Kidney (tissue), 22 donors: ENCODE measurements around the gene BEX2. TPM values are rescaled to one million over a fixed set of nuclear protein-coding genes. Genes with fewer than 3 reads are reported as not detected.
A peak's percentile ranks its signal among the peaks of the same experiment; 100 is the strongest.
"Not testable (repeated sequence)": the region's sequence is repeated elsewhere in the genome, so short reads cannot be mapped to it uniquely, and the experiment has no call there.

Experiments
- DNase-seq, 5 donors: peaks; one replicate each; pipeline ENCODE4 v3.0.0-alpha.2; 2013 to 2020
- FAIRE-seq: peaks from 2 replicates; lab custom pipeline; 2012; peaks lifted over from hg19 to GRCh38; lab: Jason Lieb, UNC
- H3K27ac ChIP-seq, 2 donors: one replicate each; pipeline ENCODE4 v1.7.0; 2013; ENCODE audit warnings: low read depth in 2 of 2, low read length in 2 of 2, inconsistent platforms in 1 of 2
- H3K27me3 ChIP-seq: one replicate; pipeline ENCODE4 v1.7.1; 2013; ENCODE audit warnings: low read length, inconsistent platforms; ENCODE audit not compliant: control insufficient read depth, insufficient read depth
- H3K36me3 ChIP-seq, 3 donors: one replicate each; pipeline versions ENCODE4 v1.7.0 to v1.7.1; 2013; ENCODE audit warnings: low read length in 3 of 3, control low read depth in 1 of 3, inconsistent platforms in 1 of 3; ENCODE audit not compliant: insufficient read depth in 3 of 3, control insufficient read depth in 2 of 3
- H3K4me1 ChIP-seq, 3 donors: one replicate each; pipeline versions ENCODE4 v1.7.0 to v1.7.1; 2013; ENCODE audit warnings: low read length in 3 of 3, inconsistent platforms in 1 of 3, low read depth in 1 of 3; ENCODE audit not compliant: control insufficient read depth in 2 of 3, insufficient read depth in 2 of 3
- H3K4me3 ChIP-seq, 3 donors: one replicate each; pipeline versions ENCODE4 v1.7.0 to v1.8.1; 2013; ENCODE audit warnings: low read length in 3 of 3, control low read depth in 1 of 3, inconsistent platforms in 1 of 3
- H3K9ac ChIP-seq, 3 donors: one replicate each; pipeline versions ENCODE4 v1.7.0 to v1.7.1; 2013; ENCODE audit warnings: low read length in 3 of 3, control low read depth in 1 of 3, inconsistent platforms in 1 of 3
- H3K9me3 ChIP-seq, 3 donors: one replicate each; pipeline versions ENCODE4 v1.7.0 to v1.7.1; 2013; ENCODE audit warnings: low read length in 3 of 3, control low read depth in 1 of 3, inconsistent platforms in 1 of 3; ENCODE audit not compliant: control insufficient read depth in 2 of 3, insufficient read depth in 1 of 3
- CTCF ChIP-seq: IDR thresholded peaks from 3 replicates; pipeline ENCODE4 v1.5.1; 2012; ENCODE audit warnings: mild to moderate bottlenecking, moderate library complexity, borderline replicate concordance; ENCODE audit not compliant: insufficient read depth; ENCODE audit errors: extremely low read depth
- intact Hi-C: fragments of 100-400 bp; cut with DNase I; formaldehyde crosslinking; loops from one replicate; pipeline ENCODE4 v1.11.1; 2022
- long read RNA-seq, 10 donors: library from polyadenylated mRNA in 1 of 10; unstranded in 1 of 10; transcript quantifications; one replicate each; pipeline ENCODE4 v2.0.0 and lab custom pipeline, GENCODE V29; 2021 to 2026
- polyA plus RNA-seq: library from polyadenylated mRNA; stranded (reverse); fragments of 350-450 nt; fragmentation: Illumina TruSeq; extraction: RNeasy Lipid Tissue Mini Kit (QIAGEN cat#74804); gene quantifications from one replicate; pipeline ENCODE4 v1.2.3, GENCODE V29; 2014; ENCODE audit warnings: low read depth, low replicate concordance; ENCODE audit not compliant: insufficient read depth
- total RNA-seq: library from RNA; stranded (reverse); fragmentation: NEBNext Ultra II Directional; extraction: Animal tissue kit (Norgen Biotek cat#: 25700); gene quantifications from one replicate; pipeline ENCODE4 v1.2.1, GENCODE V29; 2021
- donor health status: control.
- donor health status: control.
- donor health status: control.
- donor health status: control.
- donor health status: control.
- donor health status: DM: yes; HTN: yes; CAD: no.
- donor health status: Normal renal cell carcinoma (clear cell type).

The BEX2 gene
- total RNA-seq: 34.7 TPM
- 130 TPM for polyA plus RNA-seq
- long read RNA-seq, donor 1, transcript BEX2-202 (3 exons, 899 nt): major isoform, 30 of 40 reads
- long read RNA-seq, donor 1, partial matches to known transcripts: 8 of 40 reads
- long read RNA-seq, donor 1, other reads (novel, unspliced or antisense): 0 of 40 reads
- long read RNA-seq, donor 2, transcript BEX2-202 (3 exons, 899 nt): major isoform, 48 of 766 reads
- long read RNA-seq, donor 2, partial matches to known transcripts: 689 of 766 reads
- long read RNA-seq, donor 2, other reads (novel, unspliced or antisense): 24 of 766 reads
- long read RNA-seq, donor 3, transcript BEX2-202 (3 exons, 899 nt): major isoform, 44 of 52 reads
- long read RNA-seq, donor 3, partial matches to known transcripts: 6 of 52 reads
- long read RNA-seq, donor 3, other reads (novel, unspliced or antisense): 0 of 52 reads
- long read RNA-seq, donor 4, transcript BEX2-202 (3 exons, 899 nt): major isoform, 33 of 689 reads
- long read RNA-seq, donor 4, partial matches to known transcripts: 643 of 689 reads
- long read RNA-seq, donor 4, other reads (novel, unspliced or antisense): 10 of 689 reads
- long read RNA-seq, donor 5, partial matches to known transcripts: 52 of 65 reads
- long read RNA-seq, donor 5, other reads (novel, unspliced or antisense): 12 of 65 reads
- long read RNA-seq, donor 6, transcript BEX2-201 (3 exons, 668 nt): minor isoform, 9 of 1,650 reads
- long read RNA-seq, donor 6, transcript BEX2-202 (3 exons, 899 nt): major isoform, 102 of 1,650 reads
- long read RNA-seq, donor 6, partial matches to known transcripts: 1,467 of 1,650 reads
- long read RNA-seq, donor 6, other reads (novel, unspliced or antisense): 70 of 1,650 reads
- long read RNA-seq, donor 7, transcript BEX2-202 (3 exons, 899 nt): major isoform, 13 of 19 reads
- long read RNA-seq, donor 7, partial matches to known transcripts: 4 of 19 reads
- long read RNA-seq, donor 7, other reads (novel, unspliced or antisense): 1 of 19 reads
- long read RNA-seq, donor 8, transcript BEX2-202 (3 exons, 899 nt): major isoform, 35 of 759 reads
- long read RNA-seq, donor 8, partial matches to known transcripts: 687 of 759 reads
- long read RNA-seq, donor 8, other reads (novel, unspliced or antisense): 35 of 759 reads
- long read RNA-seq, donor 9, transcript BEX2-202 (3 exons, 899 nt): major isoform, 21 of 786 reads
- long read RNA-seq, donor 9, partial matches to known transcripts: 750 of 786 reads
- long read RNA-seq, donor 9, other reads (novel, unspliced or antisense): 11 of 786 reads
- long read RNA-seq, donor 10, transcript BEX2-202 (3 exons, 899 nt): major isoform, 44 of 801 reads
- long read RNA-seq, donor 10, partial matches to known transcripts: 713 of 801 reads
- long read RNA-seq, donor 10, other reads (novel, unspliced or antisense): 42 of 801 reads

- intact Hi-C loops: no loop called here
- H3K4me1 ChIP-seq: no peaks in the 10 kb centered on the region
- peak within 1 kb of the TSS in 1 of 3 donors; percentile 67 for H3K9ac ChIP-seq
- H3K27me3 ChIP-seq: no peaks in the 10 kb centered on the region
- no peaks in the 10 kb centered on the region for H3K36me3 ChIP-seq
- peak within 1 kb of the TSS; percentile 48 to 61 (median 52) for H3K4me3 ChIP-seq
- no peak for FAIRE-seq
- peak within 1 kb of the TSS in 1 of 2 donors; percentile 34 for H3K27ac ChIP-seq
- H3K9me3 ChIP-seq: no peaks in the 10 kb centered on the region
- no peak for TF ChIP-seq CTCF
- DNase-seq: peak; percentile 89 to 93 (median 90)
These were observed at the start of gene BEX2 for GRCh38 chrX:103310555-103311398. TSS of gene BEX2 (minus strand) at chrX:103310990. CDS start at chrX:103309976, 1,014 bp downstream.

- H3K9ac ChIP-seq: no peak overlapping the region
- intact Hi-C loops: no loop called here
- no peak for FAIRE-seq
- H3K36me3 ChIP-seq: no peaks in the 10 kb centered on the region
- peaks cover 0 to 4% (median 0%) of the 10 kb centered on the region in 3 donors for H3K4me1 ChIP-seq
- no peak for TF ChIP-seq CTCF
- no peak overlapping the region for H3K27ac ChIP-seq
- no peaks in the 10 kb centered on the region for H3K9me3 ChIP-seq
- H3K4me3 ChIP-seq: no peak overlapping the region
- DNase-seq: no peak
- H3K27me3 ChIP-seq: no peaks in the 10 kb centered on the region
These were observed 49.3 kb upstream of the BEX2 start for GRCh38 chrX:103360092-103360491.

- H3K27ac ChIP-seq, intact Hi-C loops, H3K4me1 ChIP-seq, H3K9ac ChIP-seq, H3K27me3 ChIP-seq, H3K36me3 ChIP-seq, DNase-seq, H3K4me3 ChIP-seq, H3K9me3 ChIP-seq, FAIRE-seq: not testable (repeated sequence)
These were observed 48.8 kb upstream of the BEX2 start for GRCh38 chrX:103359605-103360004.
